ENCODE results near the gene DAAM2.

The DAAM2 gene

GRCh38 chr6:39947611-39948068, 155.5 kb downstream of the DAAM2 start:
- H3K27me3 ChIP-seq (ENCODE audit: low read depth, low read length), result no peaks in the 10 kb centered on the region
- peaks cover 0 to 4% of the 10 kb centered on the region in 2 donors for H3K4me1 ChIP-seq (ENCODE audit: control insufficient read depth in 1 of 2, insufficient read depth in 2 of 2, low read length in 2 of 2)
- no peaks in the 10 kb centered on the region for H3K9me3 ChIP-seq (ENCODE audit: control insufficient read depth in 1 of 2, low read length in 2 of 2)
- no peaks in the 10 kb centered on the region for H3K36me3 ChIP-seq (ENCODE audit: control insufficient read depth in 1 of 2, insufficient read depth in 2 of 2, low read length in 2 of 2)
- H3K27ac ChIP-seq (ENCODE audit: low read length), result no peak overlapping the region
- H3K4me3 ChIP-seq (ENCODE audit: low read depth in 1 of 2, low read length in 2 of 2), result no peak overlapping the region

GRCh38 chr6:39948199-39948791, 156.1 kb downstream of the DAAM2 start:
- Histone ChIP-seq H3K27me3 (ENCODE audit: low read depth, low read length) (no peaks in the 10 kb centered on the region), H3K36me3 (ENCODE audit: control insufficient read depth in 1 of 2, insufficient read depth in 2 of 2, low read length in 2 of 2) (no peaks in the 10 kb centered on the region), H3K9me3 (ENCODE audit: control insufficient read depth in 1 of 2, low read length in 2 of 2) (no peaks in the 10 kb centered on the region), H3K4me1 (ENCODE audit: control insufficient read depth in 1 of 2, insufficient read depth in 2 of 2, low read length in 2 of 2) (peaks cover 0 to 4% of the 10 kb centered on the region in 2 donors), H3K27ac (ENCODE audit: low read length) (no peak overlapping the region), H3K4me3 (ENCODE audit: low read depth in 1 of 2, low read length in 2 of 2) (no peak overlapping the region)

- Histone ChIP-seq H3K27ac (ENCODE audit: low read length) (no peak overlapping the region), H3K4me1 (ENCODE audit: control insufficient read depth in 1 of 2, insufficient read depth in 2 of 2, low read length in 2 of 2) (peaks cover 0 to 4% of the 10 kb centered on the region in 2 donors), H3K27me3 (ENCODE audit: low read depth, low read length) (no peaks in the 10 kb centered on the region), H3K4me3 (ENCODE audit: low read depth in 1 of 2, low read length in 2 of 2) (no peak overlapping the region), H3K36me3 (ENCODE audit: control insufficient read depth in 1 of 2, insufficient read depth in 2 of 2, low read length in 2 of 2) (no peaks in the 10 kb centered on the region), H3K9me3 (ENCODE audit: control insufficient read depth in 1 of 2, low read length in 2 of 2) (no peaks in the 10 kb centered on the region)
Measured at GRCh38 chr6:39950125-39950720, 158.0 kb downstream of the DAAM2 start.

GRCh38 chr6:39951191-39951590, 159.0 kb downstream of the DAAM2 start:
- Histone ChIP-seq H3K27ac (ENCODE audit: low read length) (no peak overlapping the region), H3K36me3 (ENCODE audit: control insufficient read depth in 1 of 2, insufficient read depth in 2 of 2, low read length in 2 of 2) (no peaks in the 10 kb centered on the region), H3K9me3 (ENCODE audit: control insufficient read depth in 1 of 2, low read length in 2 of 2) (no peaks in the 10 kb centered on the region), H3K4me1 (ENCODE audit: control insufficient read depth in 1 of 2, insufficient read depth in 2 of 2, low read length in 2 of 2) (peaks cover 0 to 4% of the 10 kb centered on the region in 2 donors), H3K27me3 (ENCODE audit: low read depth, low read length) (no peaks in the 10 kb centered on the region), H3K4me3 (ENCODE audit: low read depth in 1 of 2, low read length in 2 of 2) (no peak overlapping the region)

GRCh38 chr6:39951716-39952115, 159.5 kb downstream of the DAAM2 start:
- no peak overlapping the region for H3K27ac ChIP-seq (ENCODE audit: low read length)

GRCh38 chr6:39952167-39952566, 160.0 kb downstream of the DAAM2 start:
- Histone ChIP-seq H3K9me3 (ENCODE audit: control insufficient read depth in 1 of 2, low read length in 2 of 2) (no peaks in the 10 kb centered on the region), H3K4me1 (ENCODE audit: control insufficient read depth in 1 of 2, insufficient read depth in 2 of 2, low read length in 2 of 2) (no peaks in the 10 kb centered on the region), H3K4me3 (ENCODE audit: low read depth in 1 of 2, low read length in 2 of 2) (no peak overlapping the region), H3K27me3 (ENCODE audit: low read depth, low read length) (no peaks in the 10 kb centered on the region), H3K27ac (ENCODE audit: low read length) (no peak overlapping the region), H3K36me3 (ENCODE audit: control insufficient read depth in 1 of 2, insufficient read depth in 2 of 2, low read length in 2 of 2) (no peaks in the 10 kb centered on the region)

More at GRCh38 chr6:39951716-39952115, 159.5 kb downstream of the DAAM2 start:
- Histone ChIP-seq H3K27me3 (ENCODE audit: low read depth, low read length) (no peaks in the 10 kb centered on the region), H3K4me1 (ENCODE audit: control insufficient read depth in 1 of 2, insufficient read depth in 2 of 2, low read length in 2 of 2) (no peaks in the 10 kb centered on the region), H3K36me3 (ENCODE audit: control insufficient read depth in 1 of 2, insufficient read depth in 2 of 2, low read length in 2 of 2) (no peaks in the 10 kb centered on the region), H3K9me3 (ENCODE audit: control insufficient read depth in 1 of 2, low read length in 2 of 2) (no peaks in the 10 kb centered on the region), H3K4me3 (ENCODE audit: low read depth in 1 of 2, low read length in 2 of 2) (no peak overlapping the region)

GRCh38 chr6:39953076-39953618, 161.0 kb downstream of the DAAM2 start:
- H3K27me3 ChIP-seq (ENCODE audit: low read depth, low read length), result no peaks in the 10 kb centered on the region
- no peak overlapping the region for H3K27ac ChIP-seq (ENCODE audit: low read length)
- H3K4me1 ChIP-seq (ENCODE audit: control insufficient read depth in 1 of 2, insufficient read depth in 2 of 2, low read length in 2 of 2), result no peaks in the 10 kb centered on the region
- H3K4me3 ChIP-seq (ENCODE audit: low read depth in 1 of 2, low read length in 2 of 2), result no peak overlapping the region
- H3K36me3 ChIP-seq (ENCODE audit: control insufficient read depth in 1 of 2, insufficient read depth in 2 of 2, low read length in 2 of 2), result no peaks in the 10 kb centered on the region
- no peaks in the 10 kb centered on the region for H3K9me3 ChIP-seq (ENCODE audit: control insufficient read depth in 1 of 2, low read length in 2 of 2)

Measured in muscle layer of duodenum (tissue), 2 donors.